Measurements from ENCODE around the gene WASL. TPM values are rescaled to one million over a fixed set of nuclear protein-coding genes. Genes with fewer than 3 reads are reported as not detected.

Gene WASL
- polyA plus RNA-seq, 3 donors = 1.6 to 3.9 (median 2.1) TPM

DNA sequence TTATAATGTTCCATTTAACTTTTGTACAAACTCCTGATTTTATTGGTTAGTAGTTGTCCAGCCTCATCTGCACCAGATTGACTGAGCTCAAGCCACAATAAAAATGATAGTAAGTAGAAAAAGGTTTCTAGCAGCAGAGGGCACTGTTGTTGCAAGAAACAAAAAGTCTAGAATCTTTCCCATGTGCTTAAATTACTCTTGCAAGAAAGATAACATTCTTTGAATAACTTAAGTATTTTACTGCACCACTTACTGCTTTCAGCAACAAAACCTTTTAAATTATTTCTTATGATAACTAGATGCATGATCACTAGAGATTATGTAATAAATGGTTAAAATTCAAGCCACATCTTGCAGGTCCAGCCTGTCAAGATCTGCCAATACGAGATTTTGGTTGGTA, 66.1 kb downstream of the WASL start:
- Mint-ChIP-seq H3K9me3 (no peaks in the 10 kb centered on the region), H3K4me1 (no peaks in the 10 kb centered on the region), H3K27ac (no peak overlapping the region), H3K27me3 (ENCODE audit: low read depth in 3 of 3) (no peaks in the 10 kb centered on the region), H3K36me3 (peaks cover 37 to 46% of the 10 kb centered on the region in 2 donors), H3K4me3 (no peak overlapping the region)
- H3K4me1 ChIP-seq (ENCODE audit: control insufficient read depth in 1 of 2, insufficient read depth in 2 of 2, low read length in 2 of 2) = no peaks in the 10 kb centered on the region
- TF ChIP-seq CTCF (IDR thresholded peaks at IDR 0.05) = peak; percentile 62
- H3K4me3 ChIP-seq (replicated peaks in 1 of 3; ENCODE audit: low read depth in 2 of 3, low read length in 3 of 3) = no peak overlapping the region
- peak; percentile 12 to 35 (median 13) for DNase-seq
- no peak overlapping the region for H2AFZ ChIP-seq (ENCODE audit: insufficient read depth, low read depth, low read length, poor library complexity, severe bottlenecking)
- H3K79me2 ChIP-seq (ENCODE audit: insufficient read depth, low read length) = no peaks in the 10 kb centered on the region
- H3K9ac ChIP-seq (ENCODE audit: insufficient read depth, low read length, poor library complexity, severe bottlenecking) = no peak overlapping the region
- WGBS (ENCODE audit: insufficient coverage) = no CpG with 5 or more reads among the region's 1 CpG
- intact Hi-C loops (cut with micrococcal nuclease) = loop anchor here in 1 of 2 donors (5.0 kb wide), 1 partner anchor 185 kb away; no protein-coding TSS in a partner anchor
- H3K36me3 ChIP-seq (replicated peaks in 1 of 2; ENCODE audit: control insufficient read depth in 1 of 2, insufficient read depth in 2 of 2, low read length in 2 of 2) = peaks cover 16 to 60% of the 10 kb centered on the region in 2 donors
- H3K27ac ChIP-seq (ENCODE audit: low read depth in 1 of 2, low read length in 2 of 2) = no peak overlapping the region
- no peaks in the 10 kb centered on the region for H3K27me3 ChIP-seq (ENCODE audit: control insufficient read depth in 2 of 2, insufficient read depth in 2 of 2, low read length in 2 of 2)
- no peaks in the 10 kb centered on the region for H3K9me3 ChIP-seq (replicated peaks in 1 of 2; ENCODE audit: control insufficient read depth in 1 of 2, insufficient read depth in 1 of 2, low read length in 2 of 2)
- no peak overlapping the region for H3K4me2 ChIP-seq (replicated peaks; ENCODE audit: extremely low read depth, low read length, poor library complexity, severe bottlenecking)
- H4K20me1 ChIP-seq (ENCODE audit: insufficient read depth, low read length) = no peaks in the 10 kb centered on the region

GRCh38 chr7:123681561-123681960, 67.2 kb downstream of the WASL start:
- Histone ChIP-seq H3K4me3 (replicated peaks in 1 of 3; ENCODE audit: low read depth in 2 of 3, low read length in 3 of 3) (no peak overlapping the region), H2AFZ (ENCODE audit: insufficient read depth, low read depth, low read length, poor library complexity, severe bottlenecking) (no peak overlapping the region), H3K9ac (ENCODE audit: insufficient read depth, low read length, poor library complexity, severe bottlenecking) (no peak overlapping the region), H3K27me3 (ENCODE audit: control insufficient read depth in 2 of 2, insufficient read depth in 2 of 2, low read length in 2 of 2) (no peaks in the 10 kb centered on the region), H3K4me2 (replicated peaks; ENCODE audit: extremely low read depth, low read length, poor library complexity, severe bottlenecking) (no peak overlapping the region), H4K20me1 (ENCODE audit: insufficient read depth, low read length) (no peaks in the 10 kb centered on the region), H3K36me3 (replicated peaks in 1 of 2; ENCODE audit: control insufficient read depth in 1 of 2, insufficient read depth in 2 of 2, low read length in 2 of 2) (peaks cover 14 to 49% of the 10 kb centered on the region in 2 donors), H3K4me1 (ENCODE audit: control insufficient read depth in 1 of 2, insufficient read depth in 2 of 2, low read length in 2 of 2) (no peaks in the 10 kb centered on the region), H3K79me2 (ENCODE audit: insufficient read depth, low read length) (no peaks in the 10 kb centered on the region), H3K9me3 (replicated peaks in 1 of 2; ENCODE audit: control insufficient read depth in 1 of 2, insufficient read depth in 1 of 2, low read length in 2 of 2) (no peaks in the 10 kb centered on the region), H3K27ac (ENCODE audit: low read depth in 1 of 2, low read length in 2 of 2) (no peak overlapping the region)
- no peak for TF ChIP-seq CTCF (IDR thresholded peaks at IDR 0.05)
- no peak overlapping the region for H3K4me3 Mint-ChIP-seq
- DNase-seq = no peak
- no peak overlapping the region for H3K27ac Mint-ChIP-seq
- H3K9me3 Mint-ChIP-seq = no peaks in the 10 kb centered on the region
- intact Hi-C loops (cut with micrococcal nuclease) = loop anchor here in 1 of 2 donors (5.0 kb wide), 1 partner anchor 186 kb away; no protein-coding TSS in a partner anchor
- WGBS (ENCODE audit: insufficient coverage) = 100% methylated on average over 1 of the region's 2 CpGs
- no peaks in the 10 kb centered on the region for H3K4me1 Mint-ChIP-seq
- peaks cover 29 to 37% of the 10 kb centered on the region in 2 donors for H3K36me3 Mint-ChIP-seq
- H3K27me3 Mint-ChIP-seq (ENCODE audit: low read depth in 3 of 3) = no peaks in the 10 kb centered on the region

Measured in CD14-positive monocyte (primary cell).